HUDEP-2 (cell line): ENCODE measurements around the gene CMA1.
"Not testable (repeated sequence)": the region's sequence is repeated elsewhere in the genome, so short reads cannot be mapped to it uniquely, and the experiment has no call there.

Experiments used
- DNase-seq, 76 experiments: peaks; one replicate each; lab custom pipeline; 2025; ENCODE audit not compliant: unreplicated experiment in 76 of 76; lab: John Stamatoyannopoulos, UW

The CMA1 gene

GRCh38 chr14:24470450-24470849, 37.6 kb downstream of the CMA1 start:
- DNase-seq, result not testable (repeated sequence)

GRCh38 chr14:24465805-24466204, 42.3 kb downstream of the CMA1 start:
- no peak for DNase-seq

- no peak for DNase-seq
Measured at GRCh38 chr14:24465368-24465767, 42.7 kb downstream of the CMA1 start.

- DNase-seq, result no peak
Measured at GRCh38 chr14:24463884-24464785, 43.9 kb downstream of the CMA1 start.

GRCh38 chr14:24463017-24463883, 44.8 kb downstream of the CMA1 start:
- DNase-seq, result no peak

GRCh38 chr14:24461336-24461735, 46.7 kb downstream of the CMA1 start:
- no peak for DNase-seq

GRCh38 chr14:24459331-24459730, 48.7 kb downstream of the CMA1 start:
- DNase-seq, result no peak

GRCh38 chr14:24458736-24459135, 49.3 kb downstream of the CMA1 start:
- no peak for DNase-seq

- no peak for DNase-seq
Measured at GRCh38 chr14:24456980-24457379, 51.1 kb downstream of the CMA1 start.
